DND-41 (cell line): Measurements from ENCODE around the gene LAMB2.

Experiments used
- ATAC-seq: fragments of 200-7000 bp; cut with Tn5 transposase; 3 replicates; pipeline ENCODE4 v1.9.1; 2021; ENCODE audit warnings: low read depth; ENCODE audit not compliant: insufficient read depth
- DNase-seq: peaks from one replicate; pipeline ENCODE4 v3.0.0-alpha.2; 2020
- H2AFZ ChIP-seq: 2 replicates; pipeline ENCODE4 v1.6.0; 2012; ENCODE audit warnings: low read depth, low read length
- H3K27ac ChIP-seq: 2 replicates; pipeline ENCODE4 v1.5.1; 2012; ENCODE audit warnings: low read length, inconsistent platforms
- H3K27me3 ChIP-seq: fragments of 200-600 bp; sonication (generic); 2 replicates; pipeline ENCODE4 v1.6.0; 2012; ENCODE audit warnings: low read length, mild to moderate bottlenecking, inconsistent platforms; ENCODE audit not compliant: insufficient read depth, poor library complexity
- H3K36me3 ChIP-seq: 2 replicates; pipeline ENCODE4 v1.5.1; 2012; ENCODE audit warnings: low read length, inconsistent platforms; ENCODE audit not compliant: insufficient read depth
- H3K4me1 ChIP-seq: 2 replicates; pipeline ENCODE4 v1.5.1; 2012; ENCODE audit warnings: mild to moderate bottlenecking, low read length; ENCODE audit not compliant: insufficient read depth
- H3K4me2 ChIP-seq: 2 replicates; pipeline ENCODE4 v1.6.0; 2012; ENCODE audit warnings: mild to moderate bottlenecking, moderate library complexity, low read length, inconsistent platforms; ENCODE audit not compliant: insufficient read depth
- H3K4me3 ChIP-seq, 2 experiments: fragments of 200-600 bp in 1 of 2; shearing (Covaris generic) in 1 of 2; 2 replicates each; pipeline ENCODE4 v1.5.1; 2012 to 2016; ENCODE audit warnings: inconsistent platforms in 2 of 2, low read length in 2 of 2, mild to moderate bottlenecking in 2 of 2, low read depth in 1 of 2, moderate library complexity in 1 of 2
- H3K79me2 ChIP-seq: 2 replicates; pipeline ENCODE4 v1.6.0; 2012; ENCODE audit warnings: low read length, inconsistent platforms; ENCODE audit not compliant: insufficient read depth
- H3K9ac ChIP-seq: 2 replicates; pipeline ENCODE4 v1.6.0; 2012; ENCODE audit warnings: low read depth, mild to moderate bottlenecking, inconsistent platforms, low read length, moderate library complexity
- H3K9me3 ChIP-seq: 2 replicates; pipeline ENCODE4 v1.5.1; 2012; ENCODE audit warnings: low read length, moderate library complexity, mild to moderate bottlenecking, inconsistent platforms; ENCODE audit not compliant: insufficient read depth, severe bottlenecking
- H4K20me1 ChIP-seq: 2 replicates; pipeline ENCODE4 v1.6.0; 2012; ENCODE audit warnings: low read length; ENCODE audit not compliant: insufficient read depth
- CTCF ChIP-seq: IDR thresholded peaks from 2 replicates; pipeline ENCODE4 v1.5.1; 2012; ENCODE audit warnings: borderline replicate concordance, low read length, moderate library complexity, mild to moderate bottlenecking; ENCODE audit not compliant: poor library complexity, severe bottlenecking; ENCODE audit errors: extremely low read depth
- EZH2 ChIP-seq: IDR thresholded peaks from 3 replicates; pipeline ENCODE4 v1.6.1; 2012; ENCODE audit warnings: borderline replicate concordance, low read depth, mild to moderate bottlenecking, moderate library complexity, low read length, inconsistent platforms; ENCODE audit not compliant: severe bottlenecking

LAMB2 gene

GRCh38 chr3:49120438-49121131 is 12.3 kb downstream of the LAMB2 start, which contains the start of gene USP19:
Gene USP19 (minus strand): TSS chr3:49120823. CDS start chr3:49119145, 1,678 bp downstream.
- peak within 1 kb of the TSS; percentile 97 for H3K4me2 ChIP-seq
- peak within 1 kb of the TSS; percentile 99 for H3K9ac ChIP-seq
- peaks cover 23% of the 10 kb centered on the region for H3K4me1 ChIP-seq
- peak within 1 kb of the TSS; percentile 94 for H3K27ac ChIP-seq
- peaks cover 6% of the 10 kb centered on the region; the same call in 1 of the 2 replicates for H4K20me1 ChIP-seq
- H3K79me2 ChIP-seq: peaks cover 19% of the 10 kb centered on the region
- TF ChIP-seq EZH2 (no peak), CTCF (no peak)
- H2AFZ ChIP-seq: peak within 1 kb of the TSS; percentile 98
- DNase-seq (peak; percentile 96), ATAC-seq (peak; percentile 96)
- peaks cover 49% of the 10 kb centered on the region for H3K36me3 ChIP-seq
- no peaks in the 10 kb centered on the region for H3K9me3 ChIP-seq
- H3K27me3 ChIP-seq: no peaks in the 10 kb centered on the region
- H3K4me3 ChIP-seq: peak within 1 kb of the TSS; percentile 59 to 100

GRCh38 chr3:49120096-49120437 is 12.8 kb downstream of the LAMB2 start:
- peak overlapping the region; percentile 59 to 100 for H3K4me3 ChIP-seq
- H3K27me3 ChIP-seq: no peaks in the 10 kb centered on the region
- DNase-seq: peak; percentile 16
- H3K36me3 ChIP-seq: peaks cover 54% of the 10 kb centered on the region
- peaks cover 19% of the 10 kb centered on the region for H3K79me2 ChIP-seq
- no peaks in the 10 kb centered on the region for H3K9me3 ChIP-seq
- H3K4me2 ChIP-seq: peak overlapping the region; percentile 97
- H3K4me1 ChIP-seq: peaks cover 23% of the 10 kb centered on the region
- peak overlapping the region; percentile 94 for H3K27ac ChIP-seq
- TF ChIP-seq CTCF (no peak), EZH2 (no peak)
- ATAC-seq: 0 out of 3 replicates have a peak, but pooled peaks have one; percentile 3
- peak overlapping the region; percentile 99 for H3K9ac ChIP-seq
- peak overlapping the region; percentile 98 for H2AFZ ChIP-seq
- peaks cover 6% of the 10 kb centered on the region; the same call in 1 of the 2 replicates for H4K20me1 ChIP-seq

GRCh38 chr3:49119439-49119838 is 13.4 kb downstream of the LAMB2 start:
- Histone ChIP-seq H3K27me3 (no peaks in the 10 kb centered on the region), H3K4me3 (peak overlapping the region; percentile 59 to 100; a peak in 3 of 4 replicates), H3K79me2 (peaks cover 19% of the 10 kb centered on the region), H3K9me3 (no peaks in the 10 kb centered on the region), H3K27ac (peak overlapping the region; percentile 94), H2AFZ (no peak overlapping the region), H3K4me2 (peak overlapping the region; percentile 97), H3K36me3 (peaks cover 61% of the 10 kb centered on the region), H3K9ac (peak overlapping the region; percentile 99), H3K4me1 (peaks cover 23% of the 10 kb centered on the region), H4K20me1 (peaks cover 6% of the 10 kb centered on the region; the same call in 1 of the 2 replicates)
- DNase-seq (no peak), ATAC-seq (no peak)
- TF ChIP-seq CTCF: no peak
- TF ChIP-seq EZH2: no peak

- Histone ChIP-seq H3K9ac (peak overlapping the region; percentile 99), H3K36me3 (peaks cover 65% of the 10 kb centered on the region), H3K9me3 (no peaks in the 10 kb centered on the region), H3K27me3 (no peaks in the 10 kb centered on the region), H2AFZ (no peak overlapping the region), H4K20me1 (peaks cover 6% of the 10 kb centered on the region; the same call in 1 of the 2 replicates), H3K27ac (peak overlapping the region; percentile 94), H3K4me2 (peak overlapping the region; percentile 97), H3K4me1 (peaks cover 23% of the 10 kb centered on the region), H3K79me2 (peaks cover 19% of the 10 kb centered on the region), H3K4me3 (peak overlapping the region in 1 of 2 experiments; percentile 100; a peak in 3 of 4 replicates)
- no peak for DNase-seq
- TF ChIP-seq EZH2 (no peak), CTCF (no peak)
- ATAC-seq: no peak
These were observed 13.8 kb downstream of the LAMB2 start for GRCh38 chr3:49119036-49119435.
